Measurements from ENCODE around the gene PTMS.
A peak's percentile ranks its signal among the peaks of the same experiment; 100 is the strongest.

Gene PTMS

GRCh38 chr12:6752921-6753771 lies 13.0 kb upstream of the PTMS start, which contains the start of gene MLF2:
Gene MLF2 (minus strand): TSS chr12:6753141. CDS start chr12:6752334, 807 bp downstream.
- peak; percentile 99 for DNase-seq

DNA sequence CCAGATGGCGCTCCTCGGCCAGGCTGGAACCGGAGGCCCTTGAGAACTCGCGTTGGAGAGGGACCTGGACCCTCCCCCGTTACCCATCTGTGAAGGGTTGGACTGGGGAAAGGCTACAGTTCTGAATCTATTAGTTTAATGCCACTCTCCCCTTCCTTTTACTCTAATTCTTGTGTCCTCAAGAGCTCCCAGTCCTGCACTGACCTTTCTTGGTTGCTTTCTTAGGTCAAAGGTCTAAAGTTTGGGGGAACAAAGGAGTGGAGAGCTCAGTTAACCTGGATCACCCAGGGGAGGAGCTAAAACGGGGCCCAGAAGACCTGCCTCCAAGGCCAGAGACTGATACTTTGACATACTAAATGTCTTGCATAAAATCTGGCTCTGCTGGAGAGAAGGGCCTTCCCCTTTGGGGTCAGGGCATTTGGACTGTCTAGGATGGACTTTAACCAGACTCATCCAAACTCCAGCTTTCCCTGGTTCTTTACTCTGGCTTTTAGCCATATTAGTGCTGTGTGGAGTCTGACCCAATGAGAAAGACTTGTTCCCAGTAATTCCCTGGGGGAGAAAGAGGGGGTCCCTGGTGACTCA lies 12.3 kb upstream of the PTMS start:
- DNase-seq, result no peak

DNA sequence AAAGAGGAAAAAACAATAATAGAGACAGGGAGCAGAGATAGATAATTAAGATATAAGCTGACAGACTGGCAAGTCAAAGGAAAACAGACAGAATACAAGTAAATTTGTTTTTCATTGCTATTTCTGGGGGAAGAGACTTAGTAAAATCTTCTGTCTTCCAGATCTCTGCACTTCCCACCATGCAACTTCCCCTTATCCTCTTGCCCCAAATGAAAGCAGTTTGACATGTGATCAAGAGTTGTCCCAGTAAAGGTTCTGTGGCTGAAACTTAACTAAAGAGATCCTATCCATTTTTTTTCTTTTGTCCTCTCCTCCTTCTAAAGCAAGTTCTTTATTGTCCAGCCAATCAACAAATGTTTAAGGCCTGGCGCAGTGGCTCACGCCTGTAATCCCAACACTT lies 11.8 kb upstream of the PTMS start:
- no peak for DNase-seq

DNA sequence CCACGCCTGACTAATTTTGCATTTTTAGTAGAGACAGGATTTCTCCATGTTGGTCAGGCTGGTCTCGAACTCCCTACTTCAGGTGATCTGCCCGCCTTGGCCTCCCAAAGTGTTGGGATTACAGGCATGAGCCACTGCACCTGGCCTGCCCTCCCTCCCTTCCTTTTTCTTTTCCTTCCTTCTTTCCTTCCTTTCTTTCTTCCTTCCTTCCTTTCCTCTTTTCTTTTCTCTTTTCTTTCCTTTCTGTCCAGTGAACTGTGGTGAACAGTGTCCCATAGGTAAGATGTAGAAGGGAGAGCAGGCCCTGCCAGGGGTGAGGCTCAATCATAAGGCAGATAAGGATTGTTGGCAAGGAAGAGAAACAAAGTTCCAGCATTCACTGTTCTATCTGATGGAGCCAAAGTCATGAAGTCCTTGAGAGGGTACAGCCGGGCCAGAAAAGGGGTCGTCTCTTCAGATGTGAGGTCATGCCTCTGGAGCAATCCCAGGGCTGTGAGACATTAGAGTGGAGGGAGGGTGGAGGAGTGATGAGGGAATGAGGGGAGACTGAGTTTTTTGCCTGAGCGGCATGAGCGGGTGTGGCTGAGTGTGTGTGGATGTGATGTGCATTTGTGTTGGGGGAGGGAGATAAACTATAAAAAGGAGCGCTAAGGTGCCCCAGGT lies 9.0 kb upstream of the PTMS start:
- DNase-seq, result no peak

DNA sequence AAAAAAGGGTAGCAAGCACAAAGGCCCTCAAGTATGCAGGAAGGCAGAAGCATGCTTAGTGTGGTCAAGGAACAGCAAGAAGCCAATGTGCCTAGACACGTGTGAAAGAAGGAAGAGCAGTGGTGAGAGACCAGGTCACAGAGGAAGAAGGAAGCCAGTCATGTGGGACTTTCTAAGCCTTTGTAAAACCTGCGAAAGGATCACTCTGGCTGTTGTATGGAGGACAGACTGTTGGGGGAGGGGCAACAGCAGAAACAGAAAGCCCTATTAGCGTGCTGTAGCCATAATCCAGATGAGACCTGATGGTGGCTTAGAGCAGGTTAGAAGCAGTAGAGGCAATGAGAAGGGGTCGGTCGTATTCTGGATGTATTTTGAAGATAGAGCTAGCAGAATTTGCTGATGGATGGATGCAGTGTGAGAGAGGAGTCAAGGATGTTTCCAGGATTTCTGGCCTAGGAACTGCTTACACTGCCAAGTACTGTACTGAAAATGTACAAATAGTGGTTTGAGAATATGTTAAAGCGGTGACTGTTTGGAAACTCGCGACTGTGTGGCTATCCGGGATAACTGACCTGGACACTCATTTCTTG lies 7.6 kb upstream of the PTMS start:
- DNase-seq, result no peak

GRCh38 chr12:6759741-6760140 lies 6.4 kb upstream of the PTMS start:
- no peak for DNase-seq

- DNase-seq, result no peak
Measured at GRCh38 chr12:6763380-6763779, 2.8 kb upstream of the PTMS start.

GRCh38 chr12:6764011-6764828 lies 1.9 kb upstream of the PTMS start:
- DNase-seq, result peak; percentile 99

DNA sequence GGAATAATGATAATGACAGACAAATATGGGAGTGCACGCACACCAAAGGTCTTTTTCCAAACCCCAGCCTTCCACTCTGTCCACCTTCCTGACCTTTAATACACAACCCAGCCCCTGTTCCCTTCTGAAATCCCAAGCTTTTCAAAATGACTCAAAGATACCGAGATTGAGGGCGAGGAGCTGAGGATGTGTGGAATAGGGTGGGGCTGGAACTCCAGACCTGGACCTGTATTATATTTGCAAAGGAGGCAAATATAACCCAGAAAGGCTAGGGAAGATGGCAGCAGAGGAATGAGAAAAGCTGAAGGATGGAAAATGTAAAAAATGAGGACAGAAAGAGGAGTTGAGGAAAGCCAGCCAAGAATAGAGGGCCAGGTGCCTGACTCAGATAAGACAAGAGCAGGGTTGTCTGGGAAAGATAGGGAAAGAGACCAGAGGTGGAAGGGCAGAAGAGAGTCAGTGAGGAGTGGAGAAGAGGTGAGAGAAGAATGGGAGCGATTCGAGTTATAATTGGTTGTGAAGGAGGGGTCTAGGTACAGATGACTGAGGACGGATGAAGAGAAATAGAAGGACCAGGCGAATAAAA lies 1.0 kb upstream of the PTMS start:
- no peak for DNase-seq

DNA sequence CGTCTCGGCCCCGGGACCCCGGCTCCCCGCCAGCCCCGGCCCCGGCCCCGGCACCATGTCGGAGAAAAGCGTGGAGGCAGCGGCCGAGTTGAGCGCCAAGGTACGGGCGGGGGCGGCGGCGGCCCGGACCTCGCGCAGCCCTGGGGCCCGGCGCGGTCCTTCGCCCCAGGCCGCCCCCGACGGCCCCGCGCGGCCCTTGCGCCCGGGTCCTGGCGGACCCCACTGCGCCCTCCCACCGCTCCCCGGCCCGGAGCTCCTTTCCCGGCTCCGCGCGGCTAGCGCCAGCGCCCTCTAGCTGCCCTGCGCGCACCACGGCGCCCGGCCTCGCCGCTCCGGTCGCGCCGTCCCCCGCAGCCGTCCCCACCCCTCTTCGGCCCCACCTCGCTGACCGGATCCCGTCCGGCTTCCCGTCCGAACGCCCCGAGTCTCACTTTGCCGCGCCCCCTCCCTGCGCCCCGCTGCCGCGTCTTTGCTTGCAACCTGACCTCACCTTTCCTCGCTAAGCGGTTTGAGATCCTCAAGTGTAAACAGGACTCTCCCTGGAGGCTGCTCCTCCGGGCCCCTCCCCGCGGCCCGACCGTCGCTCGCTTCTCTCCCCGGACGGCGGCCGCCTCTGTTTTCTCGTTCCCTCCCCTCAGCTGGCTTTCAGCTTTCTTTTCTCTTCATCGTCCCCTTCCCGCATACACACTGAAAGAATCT lies 637 bp downstream of the PTMS start:
- DNase-seq, result peak; percentile 57

GRCh38 chr12:6767353-6768319 lies 1.5 kb downstream of the PTMS start:
- DNase-seq, result peak; percentile 57

DNA sequence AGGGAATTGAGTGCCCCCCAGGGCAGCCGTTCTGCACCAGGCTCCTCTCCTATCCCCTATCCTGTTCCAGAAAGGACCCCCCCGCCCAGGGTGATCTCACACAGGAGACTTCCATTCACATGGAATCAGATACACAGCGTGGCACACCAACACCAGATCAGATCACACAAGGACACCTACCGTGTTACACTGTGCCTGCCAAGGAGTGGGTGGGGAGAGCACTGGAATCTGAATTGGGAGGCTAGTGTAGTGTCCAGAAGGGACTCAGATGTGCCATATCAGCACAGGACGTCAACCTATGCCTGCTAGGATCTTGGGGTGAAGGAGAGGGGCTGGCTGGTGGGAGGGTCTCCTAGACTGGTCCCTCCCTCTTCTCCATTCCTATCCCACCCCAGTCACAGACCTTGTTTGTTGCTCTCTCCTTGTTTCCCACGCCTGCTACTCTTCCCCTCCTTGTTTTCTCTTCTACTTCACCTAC lies 2.3 kb downstream of the PTMS start:
- DNase-seq, result peak; percentile 69

GRCh38 chr12:6768990-6769389 lies 2.8 kb downstream of the PTMS start:
- DNase-seq, result peak; percentile 87

DNA sequence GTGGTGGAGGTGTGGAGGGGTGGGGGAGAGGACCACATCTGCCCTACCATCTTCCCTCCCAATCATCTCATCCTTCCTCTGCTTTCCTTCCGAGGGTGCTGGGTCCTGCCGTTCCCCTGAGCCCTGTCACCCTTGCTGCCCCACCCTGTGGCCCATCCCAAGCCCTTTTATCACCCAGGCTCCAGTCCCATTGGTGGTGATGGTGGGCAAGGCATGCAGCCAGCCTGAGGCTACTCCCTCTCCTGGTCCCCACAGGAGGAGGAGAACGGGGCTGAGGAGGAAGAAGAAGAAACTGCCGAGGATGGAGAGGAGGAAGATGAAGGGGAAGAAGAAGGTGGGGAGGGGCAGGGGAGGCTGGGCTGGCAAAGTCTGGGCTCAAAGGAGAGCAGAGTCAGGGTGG lies 3.5 kb downstream of the PTMS start:
- no peak for DNase-seq

GRCh38 chr12:6770094-6770493 lies 3.9 kb downstream of the PTMS start:
- DNase-seq, result no peak

DNA sequence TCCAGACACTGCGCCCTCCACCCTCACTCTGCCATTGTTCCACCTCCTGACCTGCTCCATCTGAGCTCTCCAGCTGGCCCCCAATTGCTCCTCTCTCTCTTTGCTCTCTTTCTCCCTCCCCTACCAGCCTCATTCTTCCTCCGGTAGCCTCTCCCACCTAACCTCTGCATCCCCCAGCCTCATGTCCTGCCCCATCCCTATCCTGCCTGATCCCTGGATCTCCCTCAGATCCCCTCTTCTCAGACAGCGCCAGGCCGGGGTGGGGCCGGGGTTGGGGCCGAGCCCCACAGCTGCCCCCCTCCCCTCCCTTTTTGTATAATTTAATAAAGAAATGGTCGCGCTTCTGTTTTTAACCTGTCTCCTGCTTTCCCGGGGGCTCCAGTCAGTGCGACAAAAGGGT lies 4.4 kb downstream of the PTMS start:
- DNase-seq, result no peak

- DNase-seq, result no peak
Measured at GRCh38 chr12:6771091-6771495, 4.9 kb downstream of the PTMS start.

DNA sequence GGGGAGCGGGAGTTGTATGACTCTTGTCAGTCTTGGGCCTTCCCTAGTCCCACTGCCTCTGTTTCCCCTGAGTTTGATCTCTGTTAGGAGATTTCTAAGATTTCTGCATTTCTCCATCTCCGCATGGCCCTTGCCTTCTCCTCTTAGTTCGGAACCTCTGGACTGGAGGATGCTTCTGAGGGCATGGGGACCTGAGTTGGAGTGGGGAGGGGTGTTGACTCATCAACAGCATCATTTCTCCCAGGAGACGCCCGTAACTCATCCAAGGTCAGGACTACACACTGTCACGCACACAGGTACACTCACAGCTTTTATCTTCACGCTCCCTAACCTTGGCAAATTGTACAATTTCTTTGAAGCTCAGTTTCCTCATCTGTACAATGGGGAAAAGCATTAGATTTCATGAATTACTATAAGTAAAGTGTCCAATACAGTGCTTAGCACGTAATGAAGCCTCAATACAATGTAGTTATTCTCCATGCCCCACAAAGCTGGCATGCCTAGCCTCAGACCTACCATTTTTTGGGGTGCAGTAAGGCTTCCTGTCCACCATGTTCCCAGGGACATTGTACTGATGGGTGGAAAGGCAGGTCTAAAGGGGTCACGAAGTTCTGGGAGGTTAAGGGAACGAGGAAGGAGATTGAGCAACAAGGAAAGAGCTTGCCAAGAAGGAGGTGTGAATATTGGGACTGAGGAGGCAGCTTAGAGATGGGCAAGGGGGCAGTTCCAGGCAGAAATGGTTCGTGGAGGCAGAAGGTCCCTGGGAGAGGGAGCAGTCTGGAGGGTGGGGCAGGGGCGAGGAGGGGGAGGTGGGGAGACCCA lies 5.6 kb downstream of the PTMS start:
- DNase-seq, result no peak

DNA sequence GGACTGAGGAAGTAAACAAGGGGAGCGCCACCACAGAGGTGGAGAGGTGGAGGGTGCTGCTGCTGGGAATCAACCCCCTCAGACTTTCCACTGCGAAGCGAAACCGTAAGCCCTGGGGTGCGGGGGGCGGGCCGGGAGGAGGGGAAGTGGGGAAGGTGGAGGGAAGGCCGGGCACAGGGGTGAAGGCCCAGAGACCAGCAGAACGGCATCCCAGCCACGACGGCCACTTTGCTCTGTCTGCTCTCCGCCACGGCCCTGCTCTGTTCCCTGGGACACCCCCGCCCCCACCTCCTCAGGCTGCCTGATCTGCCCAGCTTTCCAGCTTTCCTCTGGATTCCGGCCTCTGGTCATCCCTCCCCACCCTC lies 6.2 kb downstream of the PTMS start, which contains the start of gene LAG3:
LAG3 (plus strand) TSS at position 190 of the 365 bp plus-strand sequence. CDS start 333 bp downstream, outside the sequence.
- no peak for DNase-seq
